Measurements from ENCODE around the gene FHOD3. TPM values are rescaled to one million over a fixed set of nuclear protein-coding genes. Genes with fewer than 3 reads are reported as not detected.

FHOD3 gene
- total and polyA plus RNA-seq, 3 experiments from 2014 or later, result not detected

- H3K27me3 ChIP-seq (ENCODE audit: insufficient read depth, low read length, poor library complexity, severe bottlenecking), result no peaks in the 10 kb centered on the region
- Mint-ChIP-seq H3K27ac (no peak overlapping the region), H3K9me3 (no peaks in the 10 kb centered on the region), H3K4me3 (no peak overlapping the region), H3K4me1 (no peaks in the 10 kb centered on the region), H3K27me3 (peaks cover 4 to 7% of the 10 kb centered on the region in 2 donors), H3K36me3 (no peaks in the 10 kb centered on the region)
- H3K9me3 ChIP-seq (ENCODE audit: low read length), result no peaks in the 10 kb centered on the region
- no peaks in the 10 kb centered on the region for H3K36me3 ChIP-seq (ENCODE audit: insufficient read depth, low read length)
- ChIA-PET POLR2A (no interaction called here), CTCF (no interaction called here)
- no peak for DNase-seq
- no peak overlapping the region for H3K4me3 ChIP-seq (ENCODE audit: low read length)
- H3K27ac ChIP-seq (ENCODE audit: low read depth, low read length), result no peak overlapping the region
- H3K4me1 ChIP-seq (ENCODE audit: insufficient read depth, low read length), result no peaks in the 10 kb centered on the region
Observed at GRCh38 chr18:36485772-36486171, 188.3 kb downstream of the FHOD3 start.

- Histone ChIP-seq H3K4me1 (ENCODE audit: insufficient read depth, low read length) (no peaks in the 10 kb centered on the region), H3K9me3 (ENCODE audit: low read length) (no peaks in the 10 kb centered on the region), H3K27me3 (ENCODE audit: insufficient read depth, low read length, poor library complexity, severe bottlenecking) (no peaks in the 10 kb centered on the region), H3K4me3 (ENCODE audit: low read length) (no peak overlapping the region), H3K27ac (ENCODE audit: low read depth, low read length) (no peak overlapping the region), H3K36me3 (ENCODE audit: insufficient read depth, low read length) (no peaks in the 10 kb centered on the region)
- peaks cover 2 to 7% of the 10 kb centered on the region in 2 donors for H3K27me3 Mint-ChIP-seq
- no peaks in the 10 kb centered on the region for H3K36me3 Mint-ChIP-seq
- no peak for DNase-seq
- peaks cover 0 to 2% (median 0%) of the 10 kb centered on the region in 5 donors for H3K9me3 Mint-ChIP-seq
- no peak overlapping the region for H3K27ac Mint-ChIP-seq
- no peak overlapping the region for H3K4me3 Mint-ChIP-seq
- ChIA-PET POLR2A (no interaction called here), CTCF (no interaction called here)
- no peaks in the 10 kb centered on the region for H3K4me1 Mint-ChIP-seq
Observed at GRCh38 chr18:36488131-36488530, 190.6 kb downstream of the FHOD3 start.

GRCh38 chr18:36490897-36491296, 193.4 kb downstream of the FHOD3 start:
- no peaks in the 10 kb centered on the region for H3K4me1 ChIP-seq (ENCODE audit: insufficient read depth, low read length)
- no peak for DNase-seq
- no peaks in the 10 kb centered on the region for H3K36me3 Mint-ChIP-seq

GRCh38 chr18:36492604-36493329, 195.3 kb downstream of the FHOD3 start:
- Mint-ChIP-seq H3K36me3 (no peaks in the 10 kb centered on the region), H3K4me3 (no peak overlapping the region), H3K27me3 (peaks cover 5 to 8% of the 10 kb centered on the region in 2 donors), H3K4me1 (no peaks in the 10 kb centered on the region), H3K27ac (no peak overlapping the region), H3K9me3 (peaks cover 0 to 2% (median 0%) of the 10 kb centered on the region in 5 donors)
- Histone ChIP-seq H3K4me3 (ENCODE audit: low read length) (no peak overlapping the region), H3K4me1 (ENCODE audit: insufficient read depth, low read length) (no peaks in the 10 kb centered on the region), H3K9me3 (ENCODE audit: low read length) (no peaks in the 10 kb centered on the region), H3K36me3 (ENCODE audit: insufficient read depth, low read length) (no peaks in the 10 kb centered on the region), H3K27ac (ENCODE audit: low read depth, low read length) (no peak overlapping the region), H3K27me3 (ENCODE audit: insufficient read depth, low read length, poor library complexity, severe bottlenecking) (no peaks in the 10 kb centered on the region)
- CTCF ChIA-PET, result no interaction called here
- no peak for DNase-seq
- POLR2A ChIA-PET, result no interaction called here

More at GRCh38 chr18:36490897-36491296, 193.4 kb downstream of the FHOD3 start:
- ChIA-PET POLR2A (no interaction called here), CTCF (no interaction called here)
- Mint-ChIP-seq H3K27me3 (peaks cover 5 to 12% of the 10 kb centered on the region in 2 donors), H3K4me3 (no peak overlapping the region), H3K9me3 (peaks cover 0 to 2% (median 0%) of the 10 kb centered on the region in 5 donors), H3K27ac (no peak overlapping the region), H3K4me1 (no peaks in the 10 kb centered on the region)
- Histone ChIP-seq H3K36me3 (ENCODE audit: insufficient read depth, low read length) (no peaks in the 10 kb centered on the region), H3K9me3 (ENCODE audit: low read length) (no peaks in the 10 kb centered on the region), H3K27me3 (ENCODE audit: insufficient read depth, low read length, poor library complexity, severe bottlenecking) (no peaks in the 10 kb centered on the region), H3K4me3 (ENCODE audit: low read length) (no peak overlapping the region), H3K27ac (ENCODE audit: low read depth, low read length) (no peak overlapping the region)

- ChIA-PET POLR2A (no interaction called here), CTCF (no interaction called here)
- Histone ChIP-seq H3K27ac (ENCODE audit: low read depth, low read length) (no peak overlapping the region), H3K4me3 (ENCODE audit: low read length) (no peak overlapping the region), H3K4me1 (ENCODE audit: insufficient read depth, low read length) (no peaks in the 10 kb centered on the region), H3K36me3 (ENCODE audit: insufficient read depth, low read length) (no peaks in the 10 kb centered on the region), H3K27me3 (ENCODE audit: insufficient read depth, low read length, poor library complexity, severe bottlenecking) (no peaks in the 10 kb centered on the region), H3K9me3 (ENCODE audit: low read length) (no peaks in the 10 kb centered on the region)
- peaks cover 0 to 2% (median 0%) of the 10 kb centered on the region in 5 donors for H3K9me3 Mint-ChIP-seq
- H3K27me3 Mint-ChIP-seq, result peaks cover 4 to 5% of the 10 kb centered on the region in 2 donors
- no peak for DNase-seq
- no peak overlapping the region for H3K27ac Mint-ChIP-seq
- H3K4me1 Mint-ChIP-seq, result no peaks in the 10 kb centered on the region
- H3K36me3 Mint-ChIP-seq, result no peaks in the 10 kb centered on the region
- no peak overlapping the region for H3K4me3 Mint-ChIP-seq
Observed at GRCh38 chr18:36493349-36494159, 196.0 kb downstream of the FHOD3 start.

GRCh38 chr18:36494160-36494437, 196.6 kb downstream of the FHOD3 start:
- peaks cover 4 to 5% of the 10 kb centered on the region in 2 donors for H3K27me3 Mint-ChIP-seq
- H3K27me3 ChIP-seq (ENCODE audit: insufficient read depth, low read length, poor library complexity, severe bottlenecking), result no peaks in the 10 kb centered on the region
- H3K9me3 Mint-ChIP-seq, result peaks cover 0 to 2% (median 0%) of the 10 kb centered on the region in 5 donors
- no peak for DNase-seq
- H3K4me3 Mint-ChIP-seq, result no peak overlapping the region
- ChIA-PET POLR2A (no interaction called here), CTCF (no interaction called here)
- no peaks in the 10 kb centered on the region for H3K4me1 Mint-ChIP-seq
- no peaks in the 10 kb centered on the region for H3K36me3 Mint-ChIP-seq
- H3K4me3 ChIP-seq (ENCODE audit: low read length), result no peak overlapping the region
- no peaks in the 10 kb centered on the region for H3K4me1 ChIP-seq (ENCODE audit: insufficient read depth, low read length)
- no peak overlapping the region for H3K27ac Mint-ChIP-seq
- H3K36me3 ChIP-seq (ENCODE audit: insufficient read depth, low read length), result no peaks in the 10 kb centered on the region
- no peak overlapping the region for H3K27ac ChIP-seq (ENCODE audit: low read depth, low read length)
- no peaks in the 10 kb centered on the region for H3K9me3 ChIP-seq (ENCODE audit: low read length)

GRCh38 chr18:36496022-36496421, 198.5 kb downstream of the FHOD3 start:
- H3K4me1 Mint-ChIP-seq, result peaks cover 0 to 3% (median 0%) of the 10 kb centered on the region in 3 donors
- H3K27ac ChIP-seq (ENCODE audit: low read depth, low read length), result no peak overlapping the region
- no peaks in the 10 kb centered on the region for H3K27me3 ChIP-seq (ENCODE audit: insufficient read depth, low read length, poor library complexity, severe bottlenecking)
- CTCF ChIA-PET, result no interaction called here
- H3K9me3 ChIP-seq (ENCODE audit: low read length), result no peaks in the 10 kb centered on the region
- H3K27me3 Mint-ChIP-seq, result peaks cover 5% of the 10 kb centered on the region in 2 donors
- no peak overlapping the region for H3K4me3 ChIP-seq (ENCODE audit: low read length)
- no peaks in the 10 kb centered on the region for H3K36me3 Mint-ChIP-seq
- H3K4me3 Mint-ChIP-seq, result no peak overlapping the region
- H3K4me1 ChIP-seq (ENCODE audit: insufficient read depth, low read length), result no peaks in the 10 kb centered on the region
- no peaks in the 10 kb centered on the region for H3K36me3 ChIP-seq (ENCODE audit: insufficient read depth, low read length)
- POLR2A ChIA-PET, result no interaction called here
- no peak for DNase-seq
- H3K27ac Mint-ChIP-seq, result no peak overlapping the region
- H3K9me3 Mint-ChIP-seq, result peaks cover 0 to 2% (median 0%) of the 10 kb centered on the region in 5 donors

GRCh38 chr18:36499938-36500337, 202.4 kb downstream of the FHOD3 start:
- Histone ChIP-seq H3K36me3 (ENCODE audit: insufficient read depth, low read length) (no peaks in the 10 kb centered on the region), H3K9me3 (ENCODE audit: low read length) (no peaks in the 10 kb centered on the region), H3K27ac (ENCODE audit: low read depth, low read length) (no peak overlapping the region), H3K27me3 (ENCODE audit: insufficient read depth, low read length, poor library complexity, severe bottlenecking) (no peaks in the 10 kb centered on the region), H3K4me3 (ENCODE audit: low read length) (no peak overlapping the region), H3K4me1 (ENCODE audit: insufficient read depth, low read length) (no peaks in the 10 kb centered on the region)
- ChIA-PET CTCF (no interaction called here), POLR2A (no interaction called here)
- Mint-ChIP-seq H3K9me3 (no peaks in the 10 kb centered on the region), H3K4me1 (peaks cover 0 to 3% (median 0%) of the 10 kb centered on the region in 3 donors), H3K4me3 (no peak overlapping the region), H3K27me3 (peaks cover 1 to 6% of the 10 kb centered on the region in 2 donors), H3K27ac (no peak overlapping the region), H3K36me3 (no peaks in the 10 kb centered on the region)
- DNase-seq, result no peak
